ENCODE data around the gene TDRD15.
"Not testable (repeated sequence)": the region's sequence is repeated elsewhere in the genome, so short reads cannot be mapped to it uniquely, and the experiment has no call there.

The TDRD15 gene

GRCh38 chr2:21123473-21124393, at the start of gene TDRD15:
Gene TDRD15 (plus strand): TSS chr2:21123968. CDS start chr2:21137468, 13,500 bp downstream.
- Mint-ChIP-seq H3K4me1 (no peaks in the 10 kb centered on the region), H3K36me3 (no peaks in the 10 kb centered on the region), H3K27me3 (no peaks in the 10 kb centered on the region), H3K9me3 (no peaks in the 10 kb centered on the region), H3K27ac (no peak within 1 kb of the TSS), H3K4me3 (no peak within 1 kb of the TSS)
- DNase-seq (no peak), ATAC-seq (replicated peaks) (no peak)

GRCh38 chr2:21078296-21078695, 45.5 kb upstream of the TDRD15 start:
- H3K36me3 Mint-ChIP-seq, result no peaks in the 10 kb centered on the region
- no peak for DNase-seq
- no peak overlapping the region for H3K4me3 Mint-ChIP-seq
- no peaks in the 10 kb centered on the region for H3K27me3 Mint-ChIP-seq
- H3K9me3 Mint-ChIP-seq, result peaks cover 4 to 9% of the 10 kb centered on the region in 2 donors
- H3K27ac Mint-ChIP-seq, result no peak overlapping the region
- no peak for ATAC-seq (replicated peaks)
- no peaks in the 10 kb centered on the region for H3K4me1 Mint-ChIP-seq

GRCh38 chr2:21083482-21083881, 40.3 kb upstream of the TDRD15 start:
- Mint-ChIP-seq H3K4me3 (no peak overlapping the region), H3K9me3 (peaks cover 0 to 4% of the 10 kb centered on the region in 2 donors), H3K4me1 (no peaks in the 10 kb centered on the region), H3K27me3 (no peaks in the 10 kb centered on the region), H3K36me3 (no peaks in the 10 kb centered on the region), H3K27ac (no peak overlapping the region)
- no peak for ATAC-seq (replicated peaks)
- DNase-seq, result no peak

GRCh38 chr2:21084401-21084800, 39.4 kb upstream of the TDRD15 start:
- DNase-seq (no peak), ATAC-seq (replicated peaks) (no peak)
- no peaks in the 10 kb centered on the region for H3K4me1 Mint-ChIP-seq
- H3K27me3 Mint-ChIP-seq, result no peaks in the 10 kb centered on the region
- peaks cover 0 to 2% of the 10 kb centered on the region in 2 donors for H3K9me3 Mint-ChIP-seq
- H3K27ac Mint-ChIP-seq, result no peak overlapping the region
- no peaks in the 10 kb centered on the region for H3K36me3 Mint-ChIP-seq
- no peak overlapping the region for H3K4me3 Mint-ChIP-seq

GRCh38 chr2:21092308-21092869, 31.4 kb upstream of the TDRD15 start:
- H3K9me3 Mint-ChIP-seq, result no peaks in the 10 kb centered on the region
- no peaks in the 10 kb centered on the region for H3K4me1 Mint-ChIP-seq
- H3K27ac Mint-ChIP-seq, result no peak overlapping the region
- no peaks in the 10 kb centered on the region for H3K36me3 Mint-ChIP-seq
- H3K4me3 Mint-ChIP-seq, result no peak overlapping the region
- no peak for DNase-seq
- H3K27me3 Mint-ChIP-seq, result peaks cover 0 to 8% of the 10 kb centered on the region in 2 donors
- ATAC-seq (replicated peaks), result no peak

GRCh38 chr2:21095178-21095577, 28.6 kb upstream of the TDRD15 start:
- Mint-ChIP-seq H3K4me1 (no peaks in the 10 kb centered on the region), H3K27me3 (peaks cover 0 to 8% of the 10 kb centered on the region in 2 donors), H3K36me3 (no peaks in the 10 kb centered on the region), H3K4me3 (no peak overlapping the region), H3K9me3 (no peaks in the 10 kb centered on the region), H3K27ac (no peak overlapping the region)
- DNase-seq (no peak), ATAC-seq (replicated peaks) (no peak)

- Mint-ChIP-seq H3K27me3 (peaks cover 0 to 8% of the 10 kb centered on the region in 2 donors), H3K36me3 (no peaks in the 10 kb centered on the region), H3K9me3 (no peaks in the 10 kb centered on the region), H3K27ac (no peak overlapping the region), H3K4me1 (no peaks in the 10 kb centered on the region), H3K4me3 (no peak overlapping the region)
- no peak for ATAC-seq (replicated peaks)
- DNase-seq, result no peak
Observed at GRCh38 chr2:21095714-21096113, 28.1 kb upstream of the TDRD15 start.

GRCh38 chr2:21096458-21096857, 27.3 kb upstream of the TDRD15 start:
- ATAC-seq (replicated peaks) (no peak), DNase-seq (no peak)
- H3K4me1 Mint-ChIP-seq, result no peaks in the 10 kb centered on the region
- H3K36me3 Mint-ChIP-seq, result no peaks in the 10 kb centered on the region
- H3K27ac Mint-ChIP-seq, result no peak overlapping the region
- H3K27me3 Mint-ChIP-seq, result peaks cover 0 to 8% of the 10 kb centered on the region in 2 donors
- H3K9me3 Mint-ChIP-seq, result no peaks in the 10 kb centered on the region
- H3K4me3 Mint-ChIP-seq, result no peak overlapping the region

- H3K9me3 Mint-ChIP-seq, result no peaks in the 10 kb centered on the region
- ATAC-seq (replicated peaks) (no peak), DNase-seq (no peak)
- no peaks in the 10 kb centered on the region for H3K36me3 Mint-ChIP-seq
- H3K4me1 Mint-ChIP-seq, result no peaks in the 10 kb centered on the region
- H3K27ac Mint-ChIP-seq, result no peak overlapping the region
- H3K27me3 Mint-ChIP-seq, result peaks cover 0 to 8% of the 10 kb centered on the region in 2 donors
- no peak overlapping the region for H3K4me3 Mint-ChIP-seq
Observed at GRCh38 chr2:21097331-21097730, 26.4 kb upstream of the TDRD15 start.

GRCh38 chr2:21098294-21098693, 25.5 kb upstream of the TDRD15 start:
- DNase-seq (no peak), ATAC-seq (replicated peaks) (no peak)
- no peak overlapping the region for H3K27ac Mint-ChIP-seq
- peaks cover 0 to 2% of the 10 kb centered on the region in 2 donors for H3K9me3 Mint-ChIP-seq
- H3K4me1 Mint-ChIP-seq, result no peaks in the 10 kb centered on the region
- H3K36me3 Mint-ChIP-seq, result no peaks in the 10 kb centered on the region
- no peak overlapping the region for H3K4me3 Mint-ChIP-seq
- peaks cover 0 to 8% of the 10 kb centered on the region in 2 donors for H3K27me3 Mint-ChIP-seq

GRCh38 chr2:21099281-21099907, 24.4 kb upstream of the TDRD15 start:
- Mint-ChIP-seq H3K27ac (no peak overlapping the region), H3K4me3 (no peak overlapping the region)
- no peak for ATAC-seq (replicated peaks)

GRCh38 chr2:21101514-21102155, 22.1 kb upstream of the TDRD15 start:
- not testable (repeated sequence) for H3K4me3 Mint-ChIP-seq; ATAC-seq (replicated peaks); H3K27me3 Mint-ChIP-seq; DNase-seq; H3K4me1 Mint-ChIP-seq; H3K9me3 Mint-ChIP-seq; H3K36me3 Mint-ChIP-seq; H3K27ac Mint-ChIP-seq

More at GRCh38 chr2:21099281-21099907, 24.4 kb upstream of the TDRD15 start:
- H3K27me3 Mint-ChIP-seq, result peaks cover 0 to 8% of the 10 kb centered on the region in 2 donors
- no peak for DNase-seq
- H3K36me3 Mint-ChIP-seq, result no peaks in the 10 kb centered on the region
- no peaks in the 10 kb centered on the region for H3K4me1 Mint-ChIP-seq
- peaks cover 0 to 2% of the 10 kb centered on the region in 2 donors for H3K9me3 Mint-ChIP-seq

GRCh38 chr2:21102356-21102755, 21.4 kb upstream of the TDRD15 start:
- no peaks in the 10 kb centered on the region for H3K36me3 Mint-ChIP-seq
- DNase-seq (no peak), ATAC-seq (replicated peaks) (no peak)
- peaks cover 0 to 2% of the 10 kb centered on the region in 2 donors for H3K9me3 Mint-ChIP-seq
- no peak overlapping the region for H3K4me3 Mint-ChIP-seq
- no peak overlapping the region for H3K27ac Mint-ChIP-seq
- H3K4me1 Mint-ChIP-seq, result no peaks in the 10 kb centered on the region
- H3K27me3 Mint-ChIP-seq, result peaks cover 0 to 4% of the 10 kb centered on the region in 2 donors

- DNase-seq (no peak), ATAC-seq (replicated peaks) (no peak)
- Mint-ChIP-seq H3K4me1 (no peaks in the 10 kb centered on the region), H3K4me3 (no peak overlapping the region), H3K27ac (no peak overlapping the region), H3K36me3 (no peaks in the 10 kb centered on the region), H3K27me3 (peaks cover 0 to 4% of the 10 kb centered on the region in 2 donors), H3K9me3 (peaks cover 0 to 2% of the 10 kb centered on the region in 2 donors)
Observed at GRCh38 chr2:21103274-21103891, 20.4 kb upstream of the TDRD15 start.
